A549 (cell line): ENCODE data around the gene ENHO. TPM values are rescaled to one million over a fixed set of nuclear protein-coding genes. Genes with fewer than 3 reads are reported as not detected.
"Not testable (repeated sequence)": the region's sequence is repeated elsewhere in the genome, so short reads cannot be mapped to it uniquely, and the experiment has no call there.

Experiments
- ATAC-seq, 2 experiments: fragments of 200-7000 bp in 1 of 2; fragments of >200 bp in 1 of 2; cut with Nextera tagmentation in 1 of 2; cut with Tn5 transposase in 1 of 2; 3 replicates each; pipeline versions ENCODE4 v1.8.0 to v1.9.1; 2018 to 2020; ENCODE audit warnings: mild to moderate bottlenecking in 1 of 2, moderate library complexity in 1 of 2
- CTCF ChIA-PET: fragments of 300-600 bp; sonication (Branson Sonifier 250); formaldehyde crosslinking; extraction: SDS; loops from one replicate; lab custom pipeline; 2021; ENCODE audit warnings: antibody characterized with exemption, inconsistent platforms; lab: Yijun Ruan, JAX
- POLR2A ChIA-PET: fragments of 350-600 bp; formaldehyde crosslinking; extraction: SDS; loops from one replicate; lab custom pipeline; 2021; ENCODE audit warnings: antibody characterized with exemption, inconsistent platforms; lab: Yijun Ruan, JAX
- DNase-seq, 2 experiments: peaks; one replicate each; pipeline versions ENCODE4 v3.0.0 to v3.0.0-alpha.2; 2011 to 2016; ENCODE audit warnings: low read depth in 1 of 2, low spot score in 1 of 2
- FAIRE-seq: peaks from 2 replicates; lab custom pipeline; 2011; peaks lifted over from hg19 to GRCh38; lab: Jason Lieb, UNC
- H3K27ac ChIP-seq, 2 experiments: fragments of >200 bp; sonication (Bioruptor Twin); formaldehyde crosslinking; 3 replicates each; pipeline ENCODE4 v1.5.1; 2016 to 2017
- H3K4me1 ChIP-seq: fragments of >200 bp; sonication (Bioruptor Twin); formaldehyde crosslinking; 3 replicates; pipeline ENCODE4 v1.6.1; 2016
- H3K4me2 ChIP-seq: fragments of >200 bp; sonication (Bioruptor Twin); formaldehyde crosslinking; 3 replicates; pipeline ENCODE4 v1.6.1; 2016
- H3K4me3 ChIP-seq: fragments of >200 bp; sonication (Bioruptor Twin); formaldehyde crosslinking; 3 replicates; pipeline ENCODE4 v1.5.1; 2016
- H3K9me3 ChIP-seq: fragments of >200 bp; sonication (Bioruptor Twin); formaldehyde crosslinking; 3 replicates; pipeline ENCODE4 v1.6.1; 2016
- CBX8 ChIP-seq: fragments of 200-600 bp; sonication (generic); IDR thresholded peaks from 2 replicates; pipeline ENCODE4 v1.6.1; 2016
- FOXS1 ChIP-seq: fragments of 250-450 bp; sonication (Bioruptor Pico); IDR thresholded peaks from 2 replicates; pipeline ENCODE4 v1.5.0; 2020; ENCODE audit warnings: mild to moderate bottlenecking, moderate library complexity
- HDAC2 ChIP-seq: fragments of 200-600 bp; sonication (generic); IDR thresholded peaks from 2 replicates; pipeline ENCODE4 v1.6.1; 2016
- HOXA7 ChIP-seq: fragments of 250-450 bp; sonication (Bioruptor Pico); IDR thresholded peaks from 2 replicates; pipeline ENCODE4 v1.5.0; 2020; ENCODE audit warnings: mild to moderate bottlenecking, moderate library complexity
- JUN ChIP-seq, 2 experiments: fragments of >200 bp; sonication (Bioruptor Twin); formaldehyde crosslinking; IDR thresholded peaks; 2 replicates in 1 of 2; 3 replicates in 1 of 2; pipeline ENCODE4 v1.6.1; 2016 to 2017
- JUNB ChIP-seq: fragments of >200 bp; sonication (Bioruptor Twin); formaldehyde crosslinking; IDR thresholded peaks from 2 replicates; pipeline ENCODE4 v1.6.1; 2016
- KDM1A ChIP-seq: fragments of 200-600 bp; sonication (generic); IDR thresholded peaks from 2 replicates; pipeline ENCODE4 v1.6.1; 2016; ENCODE audit warnings: low read depth, mild to moderate bottlenecking
- KDM5A ChIP-seq: fragments of 200-600 bp; sonication (generic); IDR thresholded peaks from 2 replicates; pipeline ENCODE4 v1.6.1; 2016; ENCODE audit warnings: antibody characterized with exemption, mild to moderate bottlenecking
- MAFK ChIP-seq: fragments of 450-650 bp; IDR thresholded peaks from 2 replicates; pipeline ENCODE4 v1.6.1; 2014; ENCODE audit not compliant: partially characterized antibody
- MAZ ChIP-seq: fragments of 150-350 bp; IDR thresholded peaks from 2 replicates; pipeline ENCODE4 v1.6.1; 2014; ENCODE audit warnings: antibody characterized with exemption, low read depth, low read length, borderline replicate concordance
- NPAS2 ChIP-seq: fragments of 250-450 bp; sonication (Bioruptor Pico); IDR thresholded peaks from 2 replicates; pipeline ENCODE4 v1.8.0; 2022; ENCODE audit warnings: mild to moderate bottlenecking, moderate library complexity, borderline replicate concordance
- SREBF2 ChIP-seq: fragments of 450-650 bp; IDR thresholded peaks from 2 replicates; pipeline ENCODE4 v1.6.1; 2014; ENCODE audit warnings: mild to moderate bottlenecking, moderate library complexity
- TFCP2L1 ChIP-seq: fragments of 250-450 bp; sonication (Bioruptor Pico); IDR thresholded peaks from 2 replicates; pipeline ENCODE4 v1.5.0; 2021; ENCODE audit warnings: mild to moderate bottlenecking
- ZSCAN20 ChIP-seq: fragments of 250-450 bp; sonication (Bioruptor Pico); IDR thresholded peaks from 2 replicates; pipeline ENCODE4 v1.8.0; 2022; ENCODE audit warnings: mild to moderate bottlenecking, moderate library complexity
- WGBS: methylation state at CpG from one replicate; pipeline ENCODE4 v1.1.6; 2017; ENCODE audit errors: missing lambda C conversion rate; 5-methylcytosine and 5-hydroxymethylcytosine counted together
- polyA plus RNA-seq, 4 experiments: library from polyadenylated mRNA; depleted of rRNA in 3 of 4; stranded (reverse); fragments of >200 nt; fragmentation: RNase III in 1 of 4; extraction: RNeasy Plus Mini Kit Qiagen cat#74134 plus additional on column Dnase treatment in 1 of 4; gene quantifications; 2 replicates in 3 of 4; 3 replicates in 1 of 4; pipeline ENCODE4 v1.2.3, GENCODE V29; 2011 to 2017
- TF ChIP-seq, protein P1 (sequence below): IDR thresholded peaks from 2 replicates; pipeline ENCODE4 v1.6.1; 2012
- TF ChIP-seq, protein P2 (sequence below): fragments of 250-450 bp; sonication (Bioruptor Pico); IDR thresholded peaks from 2 replicates; pipeline ENCODE4 v1.5.0; 2020; ENCODE audit warnings: low read depth, mild to moderate bottlenecking, moderate library complexity
- TF ChIP-seq, protein P3 (sequence below): fragments of 200-600 bp; sonication (generic); IDR thresholded peaks from 2 replicates; pipeline ENCODE4 v1.6.1; 2016; ENCODE audit warnings: antibody characterized with exemption, mild to moderate bottlenecking, moderate library complexity
- TF ChIP-seq, protein P4 (sequence below): fragments of 250-450 bp; sonication (Bioruptor Pico); IDR thresholded peaks from 2 replicates; pipeline ENCODE4 v1.5.0; 2021; ENCODE audit warnings: mild to moderate bottlenecking, moderate library complexity, borderline replicate concordance
- TF ChIP-seq, protein P5 (sequence below): fragments of >200 bp; sonication (Bioruptor Twin); formaldehyde crosslinking; IDR thresholded peaks from 3 replicates; pipeline ENCODE4 v1.6.1; 2016
- TF ChIP-seq, protein P6 (sequence below): fragments of 150-350 bp; IDR thresholded peaks from 2 replicates; pipeline ENCODE4 v1.6.1; 2014; ENCODE audit warnings: low read depth, mild to moderate bottlenecking, low read length

Gene ENHO
- polyA plus RNA-seq, 2 of the 4 experiments (the other 2 are of a cell fraction): 0.28 to 1.7 TPM

DNA sequence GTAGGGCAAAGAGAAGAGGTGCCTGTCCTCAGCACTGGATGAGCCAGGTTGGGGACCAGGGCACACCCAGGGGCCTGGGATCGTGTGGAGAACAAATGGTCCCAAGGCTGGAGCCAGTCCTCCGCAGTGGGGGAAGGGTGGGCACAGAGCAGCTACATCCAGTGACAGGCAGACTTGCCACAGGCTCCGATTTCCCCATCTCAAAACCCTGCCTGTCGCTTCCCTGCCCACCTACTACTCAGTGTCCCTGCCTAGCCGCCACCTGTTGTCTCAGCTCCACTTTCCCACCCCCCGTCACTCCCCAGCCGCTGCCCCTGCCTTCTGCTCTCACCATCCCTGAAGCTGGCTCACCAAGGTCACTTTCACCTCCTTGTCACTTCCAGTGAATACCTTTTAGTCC lies 13.9 kb upstream of the ENHO start:
- DNase-seq: no peak
- ChIA-PET POLR2A (no interaction called here), CTCF (interaction anchor here (1.5 to 4.3 kb wide), 3 partner anchors 11 to 55 kb away, joined by 4 to 36 read pairs (median 6); no protein-coding TSS in a partner anchor)
- no peak overlapping the region for H3K4me2 ChIP-seq
- no peak overlapping the region for H3K27ac ChIP-seq
- peaks cover 12% of the 10 kb centered on the region; the same call in 2 of the 3 replicates for H3K9me3 ChIP-seq
- no peak for FAIRE-seq
- TF ChIP-seq TFCP2L1 (CRISPR knock-in tag): no peak
- TF ChIP-seq, protein P1, sequence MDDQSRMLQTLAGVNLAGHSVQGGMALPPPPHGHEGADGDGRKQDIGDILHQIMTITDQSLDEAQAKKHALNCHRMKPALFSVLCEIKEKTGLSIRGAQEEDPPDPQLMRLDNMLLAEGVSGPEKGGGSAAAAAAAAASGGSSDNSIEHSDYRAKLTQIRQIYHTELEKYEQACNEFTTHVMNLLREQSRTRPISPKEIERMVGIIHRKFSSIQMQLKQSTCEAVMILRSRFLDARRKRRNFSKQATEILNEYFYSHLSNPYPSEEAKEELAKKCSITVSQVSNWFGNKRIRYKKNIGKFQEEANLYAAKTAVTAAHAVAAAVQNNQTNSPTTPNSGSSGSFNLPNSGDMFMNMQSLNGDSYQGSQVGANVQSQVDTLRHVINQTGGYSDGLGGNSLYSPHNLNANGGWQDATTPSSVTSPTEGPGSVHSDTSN: no peak
- TF ChIP-seq KDM5A: no peak
- TF ChIP-seq MAFK: no peak
- TF ChIP-seq KDM1A: no peak
- TF ChIP-seq, protein P2, sequence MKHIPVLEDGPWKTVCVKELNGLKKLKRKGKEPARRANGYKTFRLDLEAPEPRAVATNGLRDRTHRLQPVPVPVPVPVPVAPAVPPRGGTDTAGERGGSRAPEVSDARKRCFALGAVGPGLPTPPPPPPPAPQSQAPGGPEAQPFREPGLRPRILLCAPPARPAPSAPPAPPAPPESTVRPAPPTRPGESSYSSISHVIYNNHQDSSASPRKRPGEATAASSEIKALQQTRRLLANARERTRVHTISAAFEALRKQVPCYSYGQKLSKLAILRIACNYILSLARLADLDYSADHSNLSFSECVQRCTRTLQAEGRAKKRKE (CRISPR knock-in tag): no peak
- no peak for TF ChIP-seq ZSCAN20
- TF ChIP-seq, protein P3, sequence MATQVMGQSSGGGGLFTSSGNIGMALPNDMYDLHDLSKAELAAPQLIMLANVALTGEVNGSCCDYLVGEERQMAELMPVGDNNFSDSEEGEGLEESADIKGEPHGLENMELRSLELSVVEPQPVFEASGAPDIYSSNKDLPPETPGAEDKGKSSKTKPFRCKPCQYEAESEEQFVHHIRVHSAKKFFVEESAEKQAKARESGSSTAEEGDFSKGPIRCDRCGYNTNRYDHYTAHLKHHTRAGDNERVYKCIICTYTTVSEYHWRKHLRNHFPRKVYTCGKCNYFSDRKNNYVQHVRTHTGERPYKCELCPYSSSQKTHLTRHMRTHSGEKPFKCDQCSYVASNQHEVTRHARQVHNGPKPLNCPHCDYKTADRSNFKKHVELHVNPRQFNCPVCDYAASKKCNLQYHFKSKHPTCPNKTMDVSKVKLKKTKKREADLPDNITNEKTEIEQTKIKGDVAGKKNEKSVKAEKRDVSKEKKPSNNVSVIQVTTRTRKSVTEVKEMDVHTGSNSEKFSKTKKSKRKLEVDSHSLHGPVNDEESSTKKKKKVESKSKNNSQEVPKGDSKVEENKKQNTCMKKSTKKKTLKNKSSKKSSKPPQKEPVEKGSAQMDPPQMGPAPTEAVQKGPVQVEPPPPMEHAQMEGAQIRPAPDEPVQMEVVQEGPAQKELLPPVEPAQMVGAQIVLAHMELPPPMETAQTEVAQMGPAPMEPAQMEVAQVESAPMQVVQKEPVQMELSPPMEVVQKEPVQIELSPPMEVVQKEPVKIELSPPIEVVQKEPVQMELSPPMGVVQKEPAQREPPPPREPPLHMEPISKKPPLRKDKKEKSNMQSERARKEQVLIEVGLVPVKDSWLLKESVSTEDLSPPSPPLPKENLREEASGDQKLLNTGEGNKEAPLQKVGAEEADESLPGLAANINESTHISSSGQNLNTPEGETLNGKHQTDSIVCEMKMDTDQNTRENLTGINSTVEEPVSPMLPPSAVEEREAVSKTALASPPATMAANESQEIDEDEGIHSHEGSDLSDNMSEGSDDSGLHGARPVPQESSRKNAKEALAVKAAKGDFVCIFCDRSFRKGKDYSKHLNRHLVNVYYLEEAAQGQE: no peak
- no peak for TF ChIP-seq JUN (IDR thresholded peaks at IDR 0.05)
- no peak for TF ChIP-seq FOXS1
- no peak for TF ChIP-seq SREBF2
- H3K4me1 ChIP-seq: 0 out of 3 replicates have a peak, but pooled peaks cover 3% of the 10 kb centered on the region
- 47% methylated on average over 7 of the region's 7 CpGs for WGBS
- no peak overlapping the region for H3K4me3 ChIP-seq
- no peak for ATAC-seq

DNA sequence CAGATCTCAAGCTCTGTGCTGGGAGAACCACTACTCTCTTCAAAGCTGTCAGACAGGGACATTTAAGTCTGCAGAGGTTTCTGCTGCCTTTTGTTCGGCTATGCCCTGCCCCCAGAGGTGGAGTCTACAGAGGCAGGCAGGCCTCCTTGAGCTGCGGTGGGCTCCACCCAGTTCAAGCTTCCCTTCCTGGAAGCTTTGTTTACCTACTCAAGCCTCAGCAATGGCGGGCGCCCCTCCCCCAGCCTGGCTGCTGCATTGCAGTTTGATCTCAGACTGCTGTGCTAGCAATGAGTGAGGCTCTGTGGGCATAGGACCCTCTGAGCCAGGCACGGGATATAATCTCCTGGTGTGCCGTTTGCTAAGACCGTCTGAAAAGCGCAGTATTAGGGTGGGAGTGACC lies 9.3 kb upstream of the ENHO start:
- H3K4me2 ChIP-seq, ATAC-seq, POLR2A ChIA-PET, FAIRE-seq, DNase-seq, H3K4me3 ChIP-seq, H3K4me1 ChIP-seq, H3K27ac ChIP-seq: not testable (repeated sequence)
- CTCF ChIA-PET: interaction anchor here (1.0 to 4.2 kb wide), 5 partner anchors 16 to 128 kb away, joined by 3 to 16 read pairs (median 7); no protein-coding TSS in a partner anchor
- H3K9me3 ChIP-seq: peaks cover 13% of the 10 kb centered on the region; the same call in 2 of the 3 replicates
- WGBS: 28% methylated on average over 7 of the region's 8 CpGs

DNA sequence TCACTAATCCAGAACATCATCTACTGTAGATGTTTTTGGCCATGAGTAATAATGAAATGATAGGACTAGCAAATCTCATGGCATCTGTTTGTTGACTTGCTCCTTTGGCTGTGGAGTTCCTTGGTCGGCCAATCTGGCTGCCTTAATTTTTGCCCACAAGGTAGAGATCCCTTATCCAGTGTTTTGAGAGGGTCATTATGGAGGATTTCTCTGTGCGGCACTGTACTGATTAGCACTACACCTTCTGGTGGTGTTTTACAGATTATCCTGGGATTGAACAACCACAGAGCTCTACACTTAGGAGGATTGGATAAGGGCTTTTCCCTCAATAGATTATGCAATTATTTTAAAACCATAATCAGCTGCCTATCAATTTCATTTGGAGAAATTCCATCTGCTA lies 3.2 kb upstream of the ENHO start:
- POLR2A ChIA-PET: no interaction called here
- 50% methylated on average over 2 of the region's 2 CpGs for WGBS
- DNase-seq (no peak), FAIRE-seq (no peak), ATAC-seq (no peak)
- Histone ChIP-seq H3K4me3 (no peak overlapping the region), H3K9me3 (no peaks in the 10 kb centered on the region), H3K4me1 (peaks cover 8% of the 10 kb centered on the region; the same call in 2 of the 3 replicates), H3K27ac (no peak overlapping the region), H3K4me2 (no peak overlapping the region)
- TF ChIP-seq ZSCAN20 (no peak), CBX8 (no peak), HOXA7 (CRISPR knock-in tag) (no peak), MAZ (no peak), NPAS2 (CRISPR knock-in tag) (no peak), JUNB (no peak), HDAC2 (no peak)
- TF ChIP-seq, protein P4, sequence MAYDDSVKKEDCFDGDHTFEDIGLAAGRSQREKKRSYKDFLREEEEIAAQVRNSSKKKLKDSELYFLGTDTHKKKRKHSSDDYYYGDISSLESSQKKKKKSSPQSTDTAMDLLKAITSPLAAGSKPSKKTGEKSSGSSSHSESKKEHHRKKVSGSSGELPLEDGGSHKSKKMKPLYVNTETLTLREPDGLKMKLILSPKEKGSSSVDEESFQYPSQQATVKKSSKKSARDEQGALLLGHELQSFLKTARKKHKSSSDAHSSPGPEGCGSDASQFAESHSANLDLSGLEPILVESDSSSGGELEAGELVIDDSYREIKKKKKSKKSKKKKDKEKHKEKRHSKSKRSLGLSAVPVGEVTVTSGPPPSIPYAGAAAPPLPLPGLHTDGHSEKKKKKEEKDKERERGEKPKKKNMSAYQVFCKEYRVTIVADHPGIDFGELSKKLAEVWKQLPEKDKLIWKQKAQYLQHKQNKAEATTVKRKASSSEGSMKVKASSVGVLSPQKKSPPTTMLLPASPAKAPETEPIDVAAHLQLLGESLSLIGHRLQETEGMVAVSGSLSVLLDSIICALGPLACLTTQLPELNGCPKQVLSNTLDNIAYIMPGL (CRISPR knock-in tag): no peak
- TF ChIP-seq, protein P5, sequence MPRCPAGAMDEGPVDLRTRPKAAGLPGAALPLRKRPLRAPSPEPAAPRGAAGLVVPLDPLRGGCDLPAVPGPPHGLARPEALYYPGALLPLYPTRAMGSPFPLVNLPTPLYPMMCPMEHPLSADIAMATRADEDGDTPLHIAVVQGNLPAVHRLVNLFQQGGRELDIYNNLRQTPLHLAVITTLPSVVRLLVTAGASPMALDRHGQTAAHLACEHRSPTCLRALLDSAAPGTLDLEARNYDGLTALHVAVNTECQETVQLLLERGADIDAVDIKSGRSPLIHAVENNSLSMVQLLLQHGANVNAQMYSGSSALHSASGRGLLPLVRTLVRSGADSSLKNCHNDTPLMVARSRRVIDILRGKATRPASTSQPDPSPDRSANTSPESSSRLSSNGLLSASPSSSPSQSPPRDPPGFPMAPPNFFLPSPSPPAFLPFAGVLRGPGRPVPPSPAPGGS: no peak
- TF ChIP-seq, protein P6, sequence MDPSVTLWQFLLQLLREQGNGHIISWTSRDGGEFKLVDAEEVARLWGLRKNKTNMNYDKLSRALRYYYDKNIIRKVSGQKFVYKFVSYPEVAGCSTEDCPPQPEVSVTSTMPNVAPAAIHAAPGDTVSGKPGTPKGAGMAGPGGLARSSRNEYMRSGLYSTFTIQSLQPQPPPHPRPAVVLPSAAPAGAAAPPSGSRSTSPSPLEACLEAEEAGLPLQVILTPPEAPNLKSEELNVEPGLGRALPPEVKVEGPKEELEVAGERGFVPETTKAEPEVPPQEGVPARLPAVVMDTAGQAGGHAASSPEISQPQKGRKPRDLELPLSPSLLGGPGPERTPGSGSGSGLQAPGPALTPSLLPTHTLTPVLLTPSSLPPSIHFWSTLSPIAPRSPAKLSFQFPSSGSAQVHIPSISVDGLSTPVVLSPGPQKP: no peak
- CTCF ChIA-PET: interaction anchor here (1.1 kb wide), 1 partner anchor 66 kb away, joined by 3 read pairs; no protein-coding TSS in a partner anchor
